Ascending aorta (tissue), 2 donors: ENCODE data around the gene NFRKB. TPM values are rescaled to one million over a fixed set of nuclear protein-coding genes. Genes with fewer than 3 reads are reported as not detected.

Experiments used
- DNase-seq, 2 donors: peaks; one replicate each; pipeline ENCODE4 v3.0.0-alpha.2; 2019; ENCODE audit warnings: low spot score in 2 of 2
- H3K27ac ChIP-seq, 2 donors: fragments of 200-600 bp; sonication (generic); one replicate each; pipeline ENCODE4 v1.5.1; 2016 to 2017; ENCODE audit warnings: mild to moderate bottlenecking in 1 of 2
- H3K27me3 ChIP-seq: fragments of 200-600 bp; sonication (generic); one replicate; pipeline ENCODE4 v1.5.1; 2017
- H3K36me3 ChIP-seq, 2 donors: fragments of 200-600 bp; sonication (generic); one replicate each; pipeline ENCODE4 v1.5.1; 2016
- H3K4me1 ChIP-seq, 2 donors: fragments of 200-600 bp; sonication (generic); one replicate each; pipeline ENCODE4 v1.5.1; 2016 to 2017; ENCODE audit warnings: mild to moderate bottlenecking in 1 of 2
- H3K4me3 ChIP-seq, 2 donors: fragments of 200-600 bp; sonication (generic); one replicate each; pipeline ENCODE4 v1.5.1; 2016 to 2017; ENCODE audit warnings: mild to moderate bottlenecking in 1 of 2
- H3K9me3 ChIP-seq, 2 donors: fragments of 200-600 bp; sonication (generic); one replicate each; pipeline ENCODE4 v1.5.1; 2016
- CTCF ChIP-seq, 3 experiments: fragments of 200-600 bp in 2 of 3; fragments of 450-650 bp in 1 of 3; sonication (generic) in 2 of 3; IDR thresholded peaks; one replicate each; pipeline ENCODE4 v1.5.1; 2016 to 2019; ENCODE audit warnings: antibody characterized with exemption in 3 of 3, mild to moderate bottlenecking in 1 of 3, moderate library complexity in 1 of 3
- intact Hi-C: fragments of 100-400 bp; cut with DNase I; formaldehyde crosslinking; loops from one replicate; pipeline ENCODE4 v1.15.1; 2023
- total RNA-seq: library from RNA; depleted of rRNA; stranded (reverse); fragments of >200 nt; gene quantifications from one replicate; pipeline ENCODE4 v1.1.0, GENCODE V29; 2016

The NFRKB gene
- total RNA-seq, result 6.9 TPM

DNA sequence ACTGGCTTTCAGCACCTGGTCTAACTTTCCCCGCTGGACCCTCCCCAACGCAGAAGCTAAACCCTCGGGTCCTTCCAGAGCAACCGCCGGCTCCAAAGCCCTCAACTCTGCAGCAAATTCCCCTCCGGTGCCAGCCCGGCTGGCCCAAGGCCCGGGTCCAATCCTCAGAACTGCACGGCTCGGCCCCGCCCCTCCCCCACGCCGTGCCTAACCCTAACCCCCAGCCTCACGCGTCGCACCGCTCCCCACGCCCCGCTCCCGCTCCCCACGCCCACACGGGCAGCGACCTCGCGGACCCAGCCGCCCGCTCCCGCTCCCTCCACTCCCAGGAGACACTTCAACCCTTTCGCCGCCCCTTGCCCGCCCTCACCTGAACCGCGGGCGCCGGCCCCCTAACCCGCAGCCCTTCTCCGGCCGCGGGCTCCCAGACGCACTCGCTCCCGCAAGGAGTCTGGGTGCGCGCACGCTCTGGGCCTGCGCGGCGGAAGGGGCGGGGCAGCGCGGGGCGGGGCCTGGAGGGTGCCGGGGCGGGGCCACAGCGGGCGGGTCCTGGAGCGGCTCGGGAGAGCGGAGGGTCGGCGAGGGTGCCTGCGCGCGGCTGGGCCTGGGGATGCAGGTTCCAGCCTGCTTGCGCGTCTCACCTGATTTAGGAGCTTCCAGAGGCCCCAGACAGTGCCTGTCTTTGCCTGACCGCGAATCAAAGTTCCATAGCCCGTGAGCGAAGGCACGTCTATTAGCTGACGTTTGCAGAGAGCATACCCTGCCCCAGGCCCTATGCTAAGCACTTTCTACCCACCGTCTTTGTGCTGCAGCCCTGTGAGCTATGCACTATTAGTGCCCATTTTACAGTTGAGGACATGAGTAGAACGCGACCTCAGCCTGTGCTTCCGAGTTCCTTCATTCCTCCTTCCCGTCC, at the start of gene NFRKB:
Gene NFRKB (minus strand): TSS at position 453 of the 916 bp plus-strand sequence. CDS start 2,729 bp downstream, outside the sequence.
- intact Hi-C loops, result loop anchor here (2.0 to 10.0 kb wide), 4 partner anchors 107 to 1019 kb away; partner anchors contain the start of genes APLP2, PRDM10, SNX19 and ZBTB44

GRCh38 chr11:129944696-129945095, 49.3 kb upstream of the NFRKB start:
- Histone ChIP-seq H3K9me3 (no peaks in the 10 kb centered on the region), H3K27me3 (no peaks in the 10 kb centered on the region), H3K4me1 (no peaks in the 10 kb centered on the region), H3K36me3 (peaks cover 13 to 25% of the 10 kb centered on the region in 2 donors), H3K27ac (no peak overlapping the region), H3K4me3 (no peak overlapping the region)
- intact Hi-C loops, result no loop called here
- TF ChIP-seq CTCF (IDR thresholded peaks at IDR 0.05), result no peak
- DNase-seq, result no peak

More for the DNA sequence above, at the start of gene NFRKB:
- H3K4me1 ChIP-seq, result peaks cover 0 to 9% of the 10 kb centered on the region in 2 donors
- peak within 1 kb of the TSS; percentile 60 to 78 for H3K27ac ChIP-seq
- peaks cover 2 to 29% of the 10 kb centered on the region in 2 donors for H3K36me3 ChIP-seq
- H3K27me3 ChIP-seq, result no peaks in the 10 kb centered on the region
- no peak for TF ChIP-seq CTCF (IDR thresholded peaks at IDR 0.05)
- H3K4me3 ChIP-seq, result peak within 1 kb of the TSS; percentile 94 to 96
- no peaks in the 10 kb centered on the region for H3K9me3 ChIP-seq
- peak in 1 of 2 donors; percentile 93 for DNase-seq

- H3K27ac ChIP-seq, result no peak overlapping the region
- no peaks in the 10 kb centered on the region for H3K27me3 ChIP-seq
- no peak overlapping the region for H3K4me3 ChIP-seq
- H3K9me3 ChIP-seq, result no peaks in the 10 kb centered on the region
- H3K36me3 ChIP-seq, result peaks cover 13 to 30% of the 10 kb centered on the region in 2 donors
- TF ChIP-seq CTCF (IDR thresholded peaks at IDR 0.05), result no peak
- intact Hi-C loops, result no loop called here
- no peaks in the 10 kb centered on the region for H3K4me1 ChIP-seq
- DNase-seq, result no peak
These were observed 47.7 kb upstream of the NFRKB start for GRCh38 chr11:129943036-129943435.

GRCh38 chr11:129939510-129939909, 44.1 kb upstream of the NFRKB start:
- Histone ChIP-seq H3K9me3 (no peaks in the 10 kb centered on the region), H3K36me3 (peaks cover 0 to 18% of the 10 kb centered on the region in 2 donors), H3K4me3 (no peak overlapping the region), H3K4me1 (no peaks in the 10 kb centered on the region), H3K27me3 (no peaks in the 10 kb centered on the region), H3K27ac (no peak overlapping the region)
- no peak for DNase-seq
- intact Hi-C loops, result no loop called here
- no peak for TF ChIP-seq CTCF (IDR thresholded peaks at IDR 0.05)

- DNase-seq, result no peak
- Histone ChIP-seq H3K27ac (no peak overlapping the region), H3K4me1 (no peaks in the 10 kb centered on the region), H3K4me3 (no peak overlapping the region), H3K27me3 (no peaks in the 10 kb centered on the region), H3K9me3 (no peaks in the 10 kb centered on the region), H3K36me3 (peaks cover 0 to 14% of the 10 kb centered on the region in 2 donors)
- TF ChIP-seq CTCF (IDR thresholded peaks at IDR 0.05), result no peak
- intact Hi-C loops, result no loop called here
These were observed 43.4 kb upstream of the NFRKB start for GRCh38 chr11:129938764-129939163.
